SK-N-DZ (cell line): ENCODE measurements around the gene RTP3.
"Not testable (repeated sequence)": the region's sequence is repeated elsewhere in the genome, so short reads cannot be mapped to it uniquely, and the experiment has no call there.

Source experiments
- DNase-seq: peaks from one replicate; pipeline ENCODE4 v3.0.0-alpha.2; 2015; ENCODE audit warnings: low spot score

Gene RTP3

DNA sequence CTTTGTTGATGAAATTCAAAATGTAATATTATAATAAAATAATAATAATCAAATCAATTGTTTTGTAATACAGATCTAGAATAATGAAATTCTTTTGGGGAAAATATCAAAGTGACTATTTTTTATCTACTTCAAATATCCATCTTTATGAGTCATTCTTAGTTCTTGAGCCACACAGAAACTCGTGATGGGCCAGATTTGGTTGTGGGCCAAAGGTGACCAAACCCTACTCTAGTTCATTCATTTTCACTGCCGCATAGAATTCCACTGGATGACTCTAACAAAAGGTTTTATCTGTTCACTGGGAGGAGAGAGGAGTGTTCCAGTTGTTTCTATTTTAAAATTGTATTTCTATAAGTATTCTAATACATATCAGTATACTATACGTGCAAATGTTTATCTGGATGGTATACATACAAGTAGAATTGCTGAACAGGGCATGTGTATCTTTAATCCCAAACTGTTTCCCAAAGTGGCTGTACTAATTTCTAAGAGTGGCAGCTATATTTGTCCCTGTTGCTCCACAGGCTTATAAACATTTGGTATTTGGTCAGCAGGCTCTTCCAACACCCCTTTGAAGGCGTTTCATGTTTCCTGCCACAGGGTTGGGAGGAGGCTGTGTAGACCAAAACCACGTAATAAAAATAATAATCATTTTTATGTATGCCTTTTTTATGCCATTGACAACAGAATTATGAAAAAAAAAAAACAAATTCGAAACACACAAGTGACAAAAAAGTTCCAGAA, 7.3 kb upstream of the RTP3 start:
- no peak for DNase-seq

DNA sequence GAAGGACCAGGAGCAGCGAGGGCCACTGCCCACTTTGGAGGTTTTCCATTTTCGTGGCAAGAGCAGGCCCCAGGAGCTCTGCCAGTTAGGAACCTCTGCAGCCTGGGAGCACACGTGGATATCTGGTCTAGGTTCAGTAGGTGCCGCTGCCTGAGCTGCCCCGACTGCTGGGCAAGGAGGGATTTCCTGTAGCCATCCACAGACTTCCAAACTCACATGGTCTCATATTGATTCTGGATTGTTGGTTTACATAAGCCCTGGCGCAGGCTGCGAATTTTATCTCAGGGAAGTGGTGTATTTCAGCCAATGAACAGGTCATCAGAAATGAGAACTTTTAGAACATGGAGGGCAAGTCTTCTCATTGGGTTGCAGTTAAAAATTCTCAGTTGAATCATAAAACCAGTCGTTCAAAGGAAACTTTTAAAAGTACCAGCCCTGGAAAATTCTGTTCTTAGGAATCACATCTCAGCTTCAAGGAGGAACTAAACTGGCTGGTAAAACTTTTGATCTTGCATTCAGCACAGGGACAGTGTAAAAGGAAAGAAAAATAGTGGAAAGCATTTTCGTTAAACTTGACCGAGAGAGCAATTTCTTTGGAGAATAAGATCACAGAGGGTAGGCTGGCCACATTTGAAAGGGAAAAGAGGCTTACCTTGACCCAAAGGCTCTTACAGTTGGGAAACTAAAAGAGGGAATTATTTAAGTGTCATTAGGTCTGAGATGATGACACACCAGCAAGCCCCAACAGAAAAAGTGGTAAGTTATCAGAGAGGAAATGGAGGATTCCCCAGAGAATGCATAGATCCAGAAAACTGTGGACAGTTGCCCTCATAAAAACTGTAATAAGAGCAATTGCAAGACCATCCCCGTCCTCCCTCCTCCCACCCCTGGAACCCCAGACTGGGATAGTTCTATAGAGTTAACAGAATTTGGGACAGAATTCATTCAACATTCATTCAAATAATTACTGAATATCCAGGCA, 6.4 kb upstream of the RTP3 start:
- DNase-seq, result no peak

DNA sequence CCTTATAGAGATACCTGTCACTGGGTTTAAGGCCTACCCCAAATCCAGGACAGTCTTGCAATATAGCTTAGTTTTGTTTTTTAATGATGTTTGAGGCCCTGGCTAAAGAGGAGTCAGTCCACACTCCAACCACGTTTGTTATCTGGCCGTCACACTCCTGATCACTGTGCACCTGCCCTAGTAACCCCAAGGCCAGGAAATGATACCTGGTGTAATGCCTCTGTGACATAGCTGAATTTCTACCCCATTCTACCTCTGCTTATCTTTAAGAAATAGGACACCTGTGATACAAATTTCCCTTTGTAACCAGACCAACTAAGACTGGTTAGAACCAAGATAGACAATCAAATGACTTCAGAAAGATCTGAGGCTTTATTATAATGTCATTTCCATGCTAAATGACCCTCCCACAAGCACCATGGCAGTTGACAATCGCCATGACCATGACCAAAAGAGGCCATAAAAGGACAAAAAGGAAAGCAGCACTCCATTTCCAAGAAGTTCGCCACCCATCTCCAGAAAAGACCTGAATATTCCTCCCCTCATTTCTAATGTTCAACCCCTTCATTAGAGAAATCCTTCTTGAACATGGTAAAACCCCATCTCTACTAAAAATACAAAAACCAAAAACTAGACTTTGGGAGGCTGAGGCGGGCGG, 4.8 kb upstream of the RTP3 start:
- no peak for DNase-seq

DNA sequence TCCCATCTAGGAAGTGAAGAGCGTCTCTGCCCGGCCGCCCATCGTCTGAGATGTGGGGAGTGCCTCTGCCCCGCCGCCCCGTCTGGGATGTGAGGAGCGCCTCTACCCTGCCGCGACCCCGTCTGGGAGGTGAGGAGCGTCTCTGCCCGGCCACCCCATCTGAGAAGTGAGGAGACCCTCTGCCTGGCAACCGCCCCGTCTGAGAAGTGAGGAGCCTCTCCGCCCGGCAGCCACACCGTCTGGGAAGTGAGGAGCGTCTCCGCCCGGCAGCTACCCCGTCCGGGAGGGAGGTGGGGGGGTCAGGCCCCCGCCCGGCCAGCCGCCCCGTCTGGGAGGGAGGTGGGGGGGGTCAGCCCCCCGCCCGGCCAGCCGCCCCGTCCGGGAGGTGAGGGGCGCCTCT, 3.3 kb upstream of the RTP3 start:
- DNase-seq, result not testable (repeated sequence)

DNA sequence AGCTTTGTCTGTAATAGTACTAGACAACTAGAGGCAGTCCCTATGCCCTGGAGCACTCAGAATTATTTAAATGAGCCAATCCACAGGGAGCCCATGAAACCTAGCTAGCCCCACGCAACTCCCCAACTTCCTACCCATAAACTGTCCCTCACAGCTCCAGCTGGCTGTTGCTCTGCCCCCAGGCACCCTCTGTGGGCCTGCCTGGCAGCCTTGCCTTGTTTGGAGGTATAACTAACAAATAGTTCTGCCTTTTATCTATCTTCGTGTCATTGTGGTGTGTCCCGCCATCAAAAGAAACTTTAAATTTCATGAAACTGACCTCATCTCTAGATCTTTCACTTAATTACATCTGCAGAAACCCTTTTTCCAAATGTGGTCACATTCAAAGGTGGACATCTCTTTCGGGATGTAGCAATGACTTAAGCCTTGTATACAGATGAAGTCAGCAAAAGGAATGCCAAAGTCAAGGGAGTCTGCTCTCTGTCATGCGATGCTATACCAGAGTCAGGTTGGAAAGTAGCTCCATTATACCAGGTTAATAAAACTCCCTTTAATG, 1.8 kb upstream of the RTP3 start:
- DNase-seq, result no peak

DNA sequence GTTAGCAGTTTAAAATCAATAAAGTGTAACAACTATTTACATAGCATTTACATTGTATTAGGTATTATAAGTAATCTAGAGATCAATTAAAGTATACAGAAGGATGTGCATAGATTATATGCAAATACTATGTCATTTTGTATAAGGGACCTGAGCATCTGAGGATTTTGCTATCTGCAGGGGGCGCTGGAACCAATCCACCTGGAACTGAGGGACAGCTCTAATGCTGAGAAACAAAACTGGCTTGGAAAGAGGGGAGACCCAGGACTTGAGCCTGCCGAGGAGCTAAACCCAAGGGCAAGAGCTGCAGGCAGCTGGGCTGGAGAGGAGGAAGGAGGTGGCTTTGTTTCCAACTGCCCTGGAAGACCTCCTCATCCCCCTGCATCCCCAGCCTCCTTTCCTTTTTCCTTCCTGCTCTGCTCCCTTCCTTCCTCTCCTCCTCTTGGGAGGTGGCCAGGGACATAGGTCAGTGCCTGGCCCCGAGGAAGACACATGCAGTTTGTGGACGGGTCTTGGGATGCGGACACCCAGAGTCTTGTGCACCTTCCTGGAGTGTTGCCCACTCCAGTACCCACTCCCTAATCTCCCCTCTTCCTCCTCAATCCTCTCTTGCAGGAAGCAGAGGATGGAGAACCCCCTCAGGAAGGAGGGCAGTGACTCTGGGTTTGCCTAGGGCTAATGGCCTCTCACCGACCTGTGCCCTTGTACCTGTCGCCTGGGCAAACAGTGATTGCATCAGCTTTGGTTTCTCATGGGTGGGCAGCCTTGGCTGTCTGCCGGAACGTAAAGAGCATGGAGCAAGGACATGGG, 825 bp upstream of the RTP3 start:
- no peak for DNase-seq

DNA sequence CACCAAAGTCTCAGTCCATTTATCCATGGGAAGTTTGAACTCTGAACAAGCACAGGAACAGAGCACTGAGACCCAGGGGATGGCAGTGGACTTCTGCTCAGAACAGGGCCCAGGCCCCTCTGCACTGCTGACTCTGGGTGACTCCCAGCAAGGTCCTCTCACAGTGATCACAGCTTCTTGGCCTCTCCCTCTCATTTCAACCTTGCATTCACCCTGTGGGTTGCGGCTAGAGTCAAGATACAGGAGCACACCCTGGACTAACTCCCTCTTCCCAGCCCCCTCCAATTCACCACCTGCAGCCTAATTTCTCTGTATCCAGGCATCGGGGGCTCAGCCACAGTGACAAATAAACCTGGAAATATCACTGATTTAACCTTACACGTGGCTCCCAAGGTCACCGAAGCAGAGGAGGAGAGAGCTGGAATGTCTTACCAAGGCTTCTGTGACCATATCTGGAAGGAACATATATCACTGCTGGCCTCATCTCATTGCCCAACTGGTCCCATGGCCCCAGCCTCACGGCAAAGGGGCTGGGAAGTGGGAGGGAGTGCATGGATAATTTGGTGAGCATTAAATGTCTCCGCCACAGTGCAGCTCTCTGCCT, 1.2 kb downstream of the RTP3 start:
- no peak for DNase-seq

DNA sequence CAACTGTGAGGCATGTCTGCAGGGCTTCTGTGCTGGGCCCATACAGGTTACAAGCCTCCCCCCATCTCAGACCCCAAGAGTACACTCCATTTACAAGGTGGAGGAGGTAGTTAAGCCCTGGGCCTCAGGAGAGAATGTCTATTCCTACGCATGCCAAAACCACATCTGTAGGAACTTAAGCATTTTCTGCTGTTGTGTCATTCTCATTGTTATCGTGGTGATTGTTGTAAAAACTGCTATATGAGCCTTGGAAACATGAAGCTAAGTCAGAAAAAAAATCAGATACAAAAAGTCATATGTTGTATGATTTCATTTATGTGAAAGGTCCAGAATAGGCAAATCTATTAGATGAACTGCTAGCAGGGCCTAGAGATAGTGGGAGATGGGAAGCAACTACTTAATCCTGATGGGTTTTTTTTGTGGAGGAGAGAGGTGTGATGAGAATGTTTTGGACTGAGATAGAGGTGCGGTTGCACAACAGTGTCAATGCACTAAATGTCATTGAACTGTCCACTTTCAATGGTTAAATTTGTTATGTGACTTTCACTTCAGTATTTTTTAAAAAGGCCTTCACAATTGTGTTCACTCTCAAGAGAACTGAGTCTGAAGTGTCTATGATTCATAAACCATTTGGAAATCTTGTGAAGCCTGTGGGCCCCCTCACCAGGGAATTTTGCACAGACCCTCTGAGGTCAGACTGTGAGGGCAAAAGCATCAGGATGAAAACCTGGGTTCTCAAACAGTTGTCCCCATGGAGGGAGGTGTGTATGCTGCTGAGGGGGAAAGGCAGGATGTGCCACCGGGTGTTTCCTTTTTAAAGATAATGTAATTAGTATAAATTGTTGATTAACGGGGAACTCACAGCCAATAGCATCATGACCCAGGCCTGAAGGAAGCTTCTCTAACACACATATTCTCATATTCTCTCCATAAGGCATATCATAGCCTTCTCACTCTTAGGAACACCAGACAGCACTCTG, 3.2 kb downstream of the RTP3 start:
- DNase-seq, result no peak

DNA sequence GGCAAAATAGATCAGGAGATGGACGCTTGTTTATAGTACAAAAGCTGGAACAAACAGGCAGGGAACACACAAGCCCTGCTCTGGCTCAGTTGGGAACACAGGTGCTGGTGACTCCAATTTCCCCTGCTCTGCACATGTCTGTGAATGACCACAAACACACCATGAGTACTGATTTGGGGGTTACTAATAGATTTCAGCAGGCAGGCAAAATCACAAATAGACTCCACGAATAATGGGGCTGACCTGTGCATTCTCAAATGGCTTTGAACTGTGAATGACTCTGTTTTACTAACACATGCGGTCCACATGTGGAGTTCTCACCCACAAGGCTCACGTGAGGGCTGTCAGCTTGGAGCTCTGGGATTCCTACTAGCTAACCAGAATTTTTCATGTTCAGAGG, 3.9 kb downstream of the RTP3 start:
- no peak for DNase-seq

DNA sequence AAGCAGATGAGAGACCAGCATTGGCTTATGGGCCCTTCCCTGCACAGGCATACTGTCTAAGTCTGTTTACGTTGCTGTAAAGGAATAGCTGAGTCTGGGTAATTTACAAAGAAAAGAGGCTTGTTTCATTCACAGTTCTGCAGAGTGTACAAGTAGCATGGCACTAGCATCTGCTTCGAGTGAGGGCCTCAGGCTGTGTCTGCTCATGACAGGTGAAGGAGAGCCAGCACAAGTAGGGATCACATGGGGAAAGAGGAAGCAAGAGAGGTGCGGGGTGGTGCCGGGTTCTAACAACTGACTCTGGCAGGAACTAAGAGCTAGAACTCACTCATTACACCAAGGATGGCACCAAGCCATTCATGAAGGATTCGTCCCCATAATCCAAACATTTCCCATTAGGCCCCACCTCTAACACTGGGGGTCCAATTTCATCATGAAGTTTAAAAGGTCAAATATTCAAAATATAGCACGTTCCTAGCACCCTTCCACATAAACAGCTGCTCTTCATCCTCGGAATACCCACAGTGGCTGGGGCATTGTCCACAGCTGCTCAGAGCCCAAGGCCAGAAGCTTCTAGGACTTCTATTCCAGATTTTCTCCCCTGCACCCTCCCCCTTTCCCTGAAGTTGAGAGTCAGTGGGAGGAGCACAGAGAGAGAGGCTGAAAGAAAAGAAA, 5.6 kb downstream of the RTP3 start:
- DNase-seq, result no peak

DNA sequence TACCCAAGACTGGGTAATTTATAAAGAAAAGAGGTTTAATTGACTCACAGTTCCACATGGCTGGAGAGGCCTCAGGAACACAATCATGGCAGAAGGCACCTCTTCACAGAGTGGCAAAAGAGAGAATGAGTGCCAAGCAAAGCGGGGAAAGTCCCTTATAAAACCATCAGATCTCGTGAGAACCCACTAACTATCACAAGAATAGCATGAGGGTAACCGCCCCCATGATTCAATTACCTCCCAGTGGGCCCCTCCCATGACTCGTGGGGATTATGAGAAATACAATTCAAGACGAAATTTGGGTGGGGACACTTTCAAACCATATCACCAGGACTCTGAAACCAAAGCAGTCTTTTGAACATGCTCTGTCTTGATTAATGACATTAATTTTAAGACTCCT, 7.0 kb downstream of the RTP3 start:
- DNase-seq, result no peak

DNA sequence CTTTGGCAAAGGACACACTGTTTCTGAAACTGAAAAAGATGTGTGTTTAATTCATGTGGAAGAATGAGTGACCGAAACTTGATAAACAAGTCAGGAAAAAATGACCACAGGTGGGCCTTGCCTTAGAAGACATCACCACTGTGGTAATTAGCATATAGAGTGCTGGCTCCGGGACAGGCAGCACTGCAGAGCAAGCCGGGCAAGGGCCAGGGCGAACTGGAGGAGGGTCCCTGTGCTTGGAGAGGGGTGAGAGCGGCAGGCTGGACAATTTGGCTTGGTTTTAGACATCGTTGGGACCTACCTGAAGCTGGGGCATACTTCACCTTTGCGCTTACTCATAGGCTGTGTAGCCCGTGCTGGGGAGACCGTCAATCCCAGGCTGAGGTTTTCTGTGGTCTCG, 8.2 kb downstream of the RTP3 start:
- DNase-seq, result no peak

DNA sequence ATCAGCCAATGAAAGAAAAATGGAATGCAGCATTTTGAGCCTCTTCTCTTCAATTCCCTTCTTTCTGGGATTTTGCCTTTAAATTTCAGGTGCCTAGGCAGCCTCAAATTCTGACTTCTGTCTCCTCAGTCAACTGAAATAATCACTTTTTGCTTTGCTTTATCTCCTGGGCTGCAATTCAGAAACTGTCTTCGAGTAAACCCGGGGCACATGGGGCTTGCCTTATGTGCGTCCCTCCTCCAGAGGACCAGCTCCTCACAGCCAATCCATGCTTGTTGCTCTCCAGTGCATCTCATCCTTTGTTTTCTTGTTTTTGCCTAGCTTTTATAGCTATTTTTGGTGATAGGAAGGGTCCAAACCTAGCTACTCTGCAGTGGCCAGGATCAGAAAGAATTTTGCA, 8.8 kb downstream of the RTP3 start:
- no peak for DNase-seq

DNA sequence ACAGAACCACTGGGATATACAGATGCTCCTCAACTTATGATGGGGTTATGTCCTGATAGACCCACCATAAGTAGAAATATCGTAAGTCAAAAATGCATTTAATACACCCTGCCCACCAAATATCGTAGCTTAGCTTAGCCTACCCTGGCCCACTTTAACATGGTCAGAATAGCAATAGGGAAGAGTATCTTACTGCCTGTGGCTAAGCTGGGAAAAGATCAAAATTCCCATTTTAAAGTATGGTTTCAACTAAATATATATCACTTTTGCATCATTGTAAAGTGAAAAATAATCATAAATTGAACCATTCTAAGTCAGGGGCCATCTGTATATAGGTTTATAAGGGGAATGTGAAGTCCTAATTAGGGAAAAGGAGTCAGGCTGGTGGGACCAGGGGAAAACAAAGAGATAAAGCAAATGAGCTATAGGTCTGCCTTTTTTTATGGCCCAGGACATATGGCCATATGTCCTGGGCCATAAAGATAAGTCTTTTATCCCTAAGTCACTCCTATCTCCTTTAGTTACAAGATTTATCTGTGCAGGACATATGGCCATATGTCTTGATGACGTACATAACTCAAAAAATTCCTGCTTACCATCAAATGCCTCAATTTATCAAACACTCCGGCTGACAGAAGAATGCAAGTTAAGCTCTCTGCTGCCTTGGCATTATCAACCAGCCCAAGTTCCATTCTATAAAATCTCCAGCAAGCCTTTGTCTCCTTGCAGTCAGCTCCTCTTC, 11.2 kb downstream of the RTP3 start:
- DNase-seq, result no peak

DNA sequence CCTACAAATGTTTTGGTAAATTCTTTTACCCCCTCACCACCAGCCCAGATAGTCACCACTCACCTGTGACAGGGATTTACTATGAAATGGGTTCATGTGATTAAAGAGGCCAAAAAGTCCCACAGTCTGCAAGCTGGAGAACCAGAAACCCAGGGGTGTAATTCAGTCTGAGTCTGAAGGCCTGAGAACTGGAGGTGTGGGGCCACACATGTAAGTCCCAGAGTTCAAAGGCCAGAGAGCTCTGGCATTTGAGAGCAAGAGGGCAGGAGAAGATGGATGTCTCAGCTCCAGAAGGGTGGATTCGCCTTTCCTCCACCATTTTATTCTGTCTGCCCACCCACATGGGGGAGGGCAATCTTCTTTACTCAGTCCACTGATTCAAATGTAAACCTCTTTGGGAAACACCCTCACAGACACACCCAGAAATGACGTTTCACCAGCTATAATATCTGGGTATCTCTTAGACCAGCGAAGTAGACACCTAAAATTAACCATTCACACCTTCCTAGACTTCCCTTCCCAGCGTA, 11.9 kb downstream of the RTP3 start:
- DNase-seq, result no peak

DNA sequence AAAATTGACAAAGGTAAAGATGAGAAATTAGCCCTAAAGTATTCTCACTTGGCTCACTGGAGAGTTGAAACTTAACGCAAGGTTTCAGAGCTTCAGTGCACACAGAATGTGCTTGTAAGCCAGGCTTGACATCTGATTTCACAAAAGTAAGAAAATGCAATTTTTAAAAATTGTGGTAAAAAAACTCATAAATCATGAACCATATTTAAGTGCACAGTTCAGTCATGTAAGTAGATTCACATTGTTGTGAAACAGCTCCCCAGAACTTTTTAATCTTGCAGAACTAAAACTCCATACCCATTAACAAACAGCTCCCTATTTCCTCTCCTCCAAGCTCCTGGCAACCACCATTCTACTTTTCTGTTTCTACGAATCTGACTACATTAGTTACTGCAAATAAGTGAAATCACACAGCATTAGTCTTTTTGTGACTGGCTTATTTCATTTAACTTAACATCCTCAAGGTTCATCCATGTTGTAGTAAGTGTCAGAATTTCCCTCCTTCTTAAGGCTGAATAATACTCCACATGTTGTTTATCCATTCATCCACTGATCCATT, 14.5 kb downstream of the RTP3 start:
- no peak for DNase-seq

DNA sequence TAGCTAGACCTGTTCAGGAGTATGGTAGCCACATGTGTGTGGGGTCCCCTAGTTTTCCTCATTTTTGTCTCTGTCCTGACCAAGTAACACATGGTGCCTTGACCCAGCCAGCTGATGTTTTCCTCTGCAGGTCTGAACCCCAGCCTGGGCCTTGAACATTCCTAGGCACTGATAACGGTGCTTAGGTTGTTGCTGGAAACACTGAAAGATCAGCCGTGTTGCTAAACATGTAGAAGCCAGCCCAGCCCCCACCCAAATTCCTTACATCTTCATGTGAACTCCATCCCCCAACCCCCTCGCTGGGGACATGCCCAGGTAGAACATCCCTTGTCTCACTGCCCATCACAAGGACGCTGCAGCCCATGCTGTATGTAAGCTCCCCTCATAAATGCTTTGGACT, 18.7 kb downstream of the RTP3 start:
- DNase-seq, result no peak
